GM21360 (cell line): Measurements from ENCODE around the gene EOLA1.
"Not testable (repeated sequence)": the region's sequence is repeated elsewhere in the genome, so short reads cannot be mapped to it uniquely, and the experiment has no call there.

Experiments
- ATAC-seq: cut with Tn5 transposase; IDR thresholded peaks from one replicate; pipeline ENCODE4 v1.9.1; 2021; ENCODE audit warnings: mild to moderate bottlenecking, moderate library complexity; ENCODE audit not compliant: unreplicated experiment

Gene EOLA1

DNA sequence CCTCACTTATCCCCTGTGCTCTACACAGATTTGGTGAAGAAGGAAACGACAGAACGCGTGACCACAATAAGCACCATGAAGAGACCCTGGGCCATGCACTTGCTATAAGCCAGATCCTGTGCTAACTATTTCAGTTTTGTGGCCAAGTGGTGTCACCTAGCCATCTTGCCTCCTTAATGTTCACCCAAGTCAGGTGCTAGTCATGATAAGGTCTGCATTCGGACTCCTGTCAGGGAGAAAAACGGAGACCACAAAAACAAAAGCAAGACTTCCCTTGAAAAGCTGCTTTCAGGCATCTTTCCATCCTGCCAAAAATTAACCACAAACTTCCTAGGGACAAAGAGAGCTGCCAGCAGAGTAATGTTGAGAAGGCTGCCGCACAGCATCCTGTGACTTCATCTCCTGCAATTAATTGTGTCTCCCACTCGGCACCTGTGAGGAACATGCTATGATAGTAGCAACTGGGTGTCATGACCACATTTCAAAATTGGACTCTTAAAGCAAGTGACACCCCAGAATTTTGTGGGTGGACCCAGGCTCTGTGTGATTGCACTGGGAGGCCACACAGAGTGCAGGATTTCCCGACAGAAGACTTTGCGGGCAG lies 26.9 kb upstream of the EOLA1 start:
- ATAC-seq: no peak

GRCh38 chrX:149515954-149516602 lies 24.7 kb upstream of the EOLA1 start:
- no peak for ATAC-seq

DNA sequence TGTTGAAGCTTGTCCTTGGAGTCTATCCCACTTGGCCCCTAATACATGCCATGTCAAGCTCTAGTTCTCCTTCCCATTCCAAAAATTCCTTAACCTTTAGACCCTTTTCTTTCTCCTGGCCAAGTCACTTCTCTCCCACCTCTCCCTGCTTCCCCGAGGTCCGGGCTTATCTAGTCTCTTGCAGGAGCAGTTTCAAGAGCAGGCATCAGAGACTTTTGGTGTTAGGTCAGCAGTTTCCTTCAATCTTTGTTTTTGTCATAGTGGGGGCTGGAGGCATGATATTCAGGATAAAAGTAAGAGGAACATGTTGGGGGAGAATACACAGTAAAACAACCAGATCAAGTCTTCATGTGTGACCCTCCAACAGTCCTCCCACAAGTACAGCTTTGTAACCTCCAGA lies 24.2 kb upstream of the EOLA1 start:
- ATAC-seq: no peak

DNA sequence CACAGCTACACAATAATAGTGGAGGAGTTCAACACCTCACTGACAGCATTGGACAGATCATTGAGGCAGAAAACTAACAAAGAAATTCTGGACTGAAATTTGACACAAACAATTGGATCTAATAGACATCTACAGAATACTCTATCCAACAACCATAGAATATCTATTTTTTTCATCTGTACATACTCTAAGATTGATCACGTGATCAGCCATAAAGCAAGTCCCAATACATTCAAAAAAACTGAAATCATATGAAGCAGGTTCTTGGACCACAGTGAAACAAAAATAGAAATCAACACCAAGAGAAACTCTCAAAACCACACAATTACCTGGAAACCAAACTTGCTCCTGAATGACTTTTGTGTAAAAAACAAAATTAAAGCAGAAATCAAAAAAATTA lies 23.5 kb upstream of the EOLA1 start:
- ATAC-seq: no peak

DNA sequence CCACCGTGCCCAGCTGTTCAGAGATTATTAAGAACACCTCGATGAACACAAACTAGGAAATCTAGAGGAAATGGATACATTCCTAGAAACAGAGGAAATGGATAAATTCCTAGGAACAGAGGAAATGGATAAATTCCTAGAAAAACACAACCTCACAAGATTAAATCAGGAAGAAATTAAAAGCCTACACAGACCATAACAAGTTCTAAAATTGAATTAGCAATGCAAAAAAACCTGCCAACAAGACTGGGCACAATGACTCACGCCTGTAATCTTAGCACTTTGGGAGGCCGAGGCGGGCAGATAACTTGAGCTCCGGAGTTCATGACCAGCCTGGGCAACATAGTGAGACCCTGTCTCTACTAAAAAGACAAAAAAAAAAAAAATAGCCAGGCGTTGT lies 22.6 kb upstream of the EOLA1 start:
- ATAC-seq: no peak

DNA sequence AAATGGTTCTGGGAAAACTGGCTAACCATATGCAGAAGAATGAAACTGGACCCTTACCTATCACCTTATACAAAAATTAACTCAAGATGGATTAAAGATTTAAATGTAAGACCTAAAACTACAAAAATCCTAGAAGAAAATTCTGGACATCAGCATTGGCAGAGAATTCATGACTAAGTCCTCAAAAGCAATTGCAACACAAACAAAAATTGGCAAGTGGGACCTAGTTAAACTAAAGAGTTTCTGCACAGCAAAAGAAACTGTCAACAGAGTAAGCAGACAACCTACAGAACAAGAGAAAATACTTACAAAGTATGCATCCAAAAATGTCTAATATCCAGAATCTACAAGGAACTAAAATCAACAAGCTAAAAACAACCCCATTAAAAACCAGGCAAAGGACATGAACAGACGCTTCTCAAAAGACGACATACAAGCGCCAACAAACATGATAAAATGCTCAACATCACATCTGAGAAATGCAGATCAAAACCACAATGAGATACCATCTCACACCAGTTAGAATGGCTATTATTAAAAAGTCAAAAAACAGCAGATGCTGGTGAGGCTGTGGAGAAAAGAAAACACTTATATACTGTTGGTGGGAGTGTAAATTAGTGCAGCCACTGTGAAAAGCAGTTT lies 20.1 kb upstream of the EOLA1 start:
- not testable (repeated sequence) for ATAC-seq

GRCh38 chrX:149521438-149521837 lies 19.4 kb upstream of the EOLA1 start:
- ATAC-seq: no peak

DNA sequence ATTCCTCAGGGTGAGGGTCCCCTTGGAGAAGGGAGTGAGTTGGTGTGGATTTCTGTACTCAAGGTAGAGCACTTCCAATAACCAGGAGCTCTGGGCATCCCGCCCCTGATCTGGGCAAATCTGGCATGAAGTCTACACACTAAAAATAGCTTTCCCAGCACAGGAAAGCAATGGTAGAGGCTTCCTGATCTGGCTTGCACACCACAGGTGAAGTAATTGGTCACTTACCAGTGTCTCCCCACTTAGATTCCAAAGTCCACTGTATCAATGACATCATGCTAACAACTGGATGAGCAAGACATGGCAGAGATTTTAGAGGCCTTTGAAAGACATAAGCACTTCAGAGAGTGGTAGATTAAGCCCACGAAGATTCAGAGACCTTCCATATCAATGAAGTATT lies 17.9 kb upstream of the EOLA1 start:
- no peak for ATAC-seq

- ATAC-seq: peak; percentile 90
These were observed 15.4 kb upstream of the EOLA1 start for GRCh38 chrX:149525389-149525788.

DNA sequence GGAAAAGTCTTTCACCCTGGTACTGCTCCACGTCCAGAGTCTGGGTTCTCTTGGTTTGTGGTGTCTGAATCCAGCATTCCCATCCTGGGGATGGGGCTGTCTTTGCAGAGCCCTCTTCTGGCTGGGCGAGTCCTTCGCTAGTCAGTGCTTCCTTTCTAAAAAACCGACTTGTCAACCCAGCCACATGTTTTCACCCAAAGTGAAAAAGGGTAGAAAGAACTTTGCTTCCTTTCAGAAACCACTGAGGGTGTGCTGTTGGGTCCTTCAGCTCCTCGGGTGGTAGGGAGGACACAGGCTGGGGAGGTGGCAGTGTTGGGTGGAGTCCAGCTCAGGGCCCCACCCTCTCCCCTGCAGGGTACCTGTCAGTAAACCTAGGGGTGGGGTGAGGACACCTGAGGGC lies 14.9 kb upstream of the EOLA1 start:
- peak; percentile 34 for ATAC-seq

DNA sequence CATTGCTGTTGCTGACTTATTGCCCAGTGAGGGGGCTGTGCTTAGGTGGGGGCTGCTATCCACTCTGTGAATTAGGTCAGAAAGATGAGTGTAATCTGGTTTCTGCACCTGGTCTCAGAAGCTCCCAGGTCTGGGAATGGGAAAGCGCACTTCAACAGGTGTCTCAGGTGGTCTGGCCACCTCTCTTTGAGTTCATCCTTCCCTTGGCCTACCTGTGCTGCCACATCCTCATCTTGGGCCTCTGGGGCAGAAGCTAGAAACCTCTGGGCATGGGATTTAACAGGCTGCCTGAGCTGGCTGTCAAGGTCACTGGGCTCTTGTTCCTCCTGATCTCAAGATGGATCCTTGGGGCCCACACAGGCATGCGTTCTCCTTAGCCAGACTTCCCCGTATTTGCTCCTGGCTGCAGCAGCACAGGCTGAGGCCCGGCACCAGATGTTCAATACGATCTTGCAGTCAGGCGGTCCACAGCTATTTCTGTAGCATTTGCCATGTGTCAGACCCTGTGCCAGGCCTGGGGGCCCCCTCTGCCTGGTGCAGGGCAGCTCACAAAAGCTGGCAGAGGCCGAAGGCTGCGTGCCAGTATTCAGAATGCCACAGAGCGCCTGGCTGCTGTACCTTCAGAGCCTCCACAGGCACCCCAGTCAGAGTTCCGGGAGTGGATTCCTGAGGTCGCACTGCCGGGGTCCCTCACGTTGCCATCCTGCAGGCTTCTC lies 14.3 kb upstream of the EOLA1 start:
- ATAC-seq: not testable (repeated sequence)

DNA sequence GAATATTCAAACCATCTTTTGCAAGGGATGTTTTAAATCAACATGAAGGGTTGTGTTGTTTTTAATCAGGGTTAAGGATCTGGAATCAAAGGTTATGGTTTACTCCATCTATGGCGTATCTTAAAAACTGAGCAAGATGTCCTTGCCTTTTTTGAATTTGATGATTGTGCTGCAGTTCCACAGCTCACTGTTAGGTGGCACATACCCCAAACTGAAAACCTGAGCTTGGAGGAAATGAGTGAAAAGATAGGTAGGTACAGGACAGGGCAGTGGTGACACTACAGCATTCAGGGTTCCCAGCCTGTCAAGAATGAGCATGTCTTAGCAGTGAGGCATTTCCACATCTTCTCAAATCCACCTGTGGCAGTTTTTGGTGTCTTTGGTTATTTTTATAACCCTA lies 13.1 kb upstream of the EOLA1 start:
- no peak for ATAC-seq

GRCh38 chrX:149528381-149528780 lies 12.4 kb upstream of the EOLA1 start:
- no peak for ATAC-seq

DNA sequence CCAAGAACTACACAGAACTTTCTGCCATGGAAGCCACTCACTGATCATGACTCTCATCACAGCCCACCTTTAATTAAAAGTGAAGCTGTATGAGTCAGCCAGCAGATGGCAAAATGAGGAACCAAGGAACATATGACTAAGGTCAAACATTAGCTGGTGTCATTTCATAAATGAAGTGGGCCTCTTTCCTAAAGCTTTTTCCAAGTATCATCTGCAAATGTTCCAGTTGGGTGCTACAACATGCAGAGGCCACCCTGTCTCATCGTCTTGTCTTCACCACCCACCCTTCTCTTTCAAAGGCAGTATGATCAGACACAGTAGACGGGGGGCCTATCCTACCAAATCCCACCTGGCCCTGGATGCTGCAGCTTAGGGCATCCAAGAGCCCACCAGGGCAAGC lies 9.2 kb upstream of the EOLA1 start:
- ATAC-seq: peak; percentile 59

- not testable (repeated sequence) for ATAC-seq
These were observed 7.9 kb upstream of the EOLA1 start for GRCh38 chrX:149532868-149533267.

DNA sequence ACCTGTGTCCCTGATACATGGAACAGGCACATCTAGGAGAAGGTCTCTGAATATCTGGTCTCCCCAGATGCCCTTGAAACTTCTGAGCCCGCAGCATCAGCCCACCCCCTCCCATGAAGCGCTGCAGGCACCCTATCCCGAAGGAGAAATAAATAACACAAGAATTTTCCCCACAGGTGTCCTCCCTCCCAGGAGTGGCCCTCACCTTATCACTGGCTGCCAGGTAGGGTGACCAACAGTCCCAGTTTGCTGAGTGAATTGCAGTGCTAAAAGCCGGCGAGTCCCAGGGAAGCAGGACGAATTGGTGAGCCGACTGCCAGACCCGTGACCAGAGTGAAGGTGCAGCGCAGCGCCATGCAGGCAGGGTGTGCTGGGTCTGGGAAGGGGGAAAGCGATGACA lies 6.8 kb upstream of the EOLA1 start:
- not testable (repeated sequence) for ATAC-seq

GRCh38 chrX:149534926-149535602 lies 5.7 kb upstream of the EOLA1 start:
- not testable (repeated sequence) for ATAC-seq

DNA sequence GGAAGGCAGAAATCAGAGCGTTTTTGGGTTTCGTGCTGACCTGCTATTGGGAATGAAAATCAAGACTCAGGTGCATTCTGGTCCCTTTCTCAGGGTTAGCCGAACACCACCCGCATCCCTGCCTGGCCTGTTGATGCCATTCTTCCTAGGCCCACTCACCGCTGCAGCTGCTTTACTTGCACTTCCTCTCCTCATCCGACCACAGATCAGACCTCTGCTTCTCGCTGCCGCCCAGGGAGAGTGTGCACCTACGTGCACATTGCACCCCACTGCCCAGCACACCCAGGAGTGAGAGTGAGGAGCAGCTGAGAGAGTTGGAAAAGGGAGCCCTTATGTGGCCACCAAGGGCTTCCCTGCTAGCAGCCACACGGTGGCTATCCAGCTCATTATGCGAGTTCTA lies 3.3 kb upstream of the EOLA1 start:
- not testable (repeated sequence) for ATAC-seq

DNA sequence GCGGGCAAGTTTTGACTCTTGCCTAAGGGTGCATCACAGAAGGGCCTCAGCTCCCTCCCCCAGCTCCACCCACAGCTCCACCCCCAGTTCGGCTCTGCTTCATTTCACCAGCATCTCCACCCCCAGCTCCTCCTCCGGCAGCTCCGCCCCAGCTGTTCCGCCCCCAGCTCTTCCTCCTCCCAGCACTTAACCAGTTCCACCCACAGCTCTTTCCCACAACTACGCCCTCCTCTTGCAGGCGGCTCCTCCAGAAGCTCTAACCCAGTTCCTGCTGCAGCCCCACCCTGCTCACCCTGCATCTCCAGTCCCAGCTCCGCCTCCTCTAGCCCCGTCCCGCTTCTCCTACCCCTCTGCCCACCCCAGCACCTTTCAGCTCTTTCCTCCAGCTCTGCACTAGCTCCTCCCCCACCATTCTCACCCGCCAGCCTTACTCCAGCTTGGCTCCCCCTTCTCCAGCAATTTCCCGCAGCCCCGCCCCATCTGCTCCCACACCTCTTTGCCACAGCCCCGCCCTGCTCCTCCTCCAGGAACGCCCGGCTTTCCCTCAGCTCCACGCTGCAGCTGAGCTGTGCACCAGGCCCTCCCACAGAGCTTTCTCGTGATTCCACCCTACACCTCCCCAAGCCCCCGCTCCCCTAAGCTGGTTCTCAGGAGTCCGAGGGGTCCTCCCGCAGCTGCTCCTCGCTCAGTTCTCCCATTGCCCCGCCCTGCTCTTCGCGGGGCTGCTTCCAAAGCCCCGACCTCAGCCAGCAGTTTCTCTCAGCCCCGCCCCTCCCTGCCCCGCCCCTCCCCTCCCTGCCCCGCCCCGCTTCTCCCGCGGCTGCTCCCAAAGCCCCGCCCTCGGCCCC lies 1.3 kb upstream of the EOLA1 start:
- ATAC-seq: peak; percentile 40

DNA sequence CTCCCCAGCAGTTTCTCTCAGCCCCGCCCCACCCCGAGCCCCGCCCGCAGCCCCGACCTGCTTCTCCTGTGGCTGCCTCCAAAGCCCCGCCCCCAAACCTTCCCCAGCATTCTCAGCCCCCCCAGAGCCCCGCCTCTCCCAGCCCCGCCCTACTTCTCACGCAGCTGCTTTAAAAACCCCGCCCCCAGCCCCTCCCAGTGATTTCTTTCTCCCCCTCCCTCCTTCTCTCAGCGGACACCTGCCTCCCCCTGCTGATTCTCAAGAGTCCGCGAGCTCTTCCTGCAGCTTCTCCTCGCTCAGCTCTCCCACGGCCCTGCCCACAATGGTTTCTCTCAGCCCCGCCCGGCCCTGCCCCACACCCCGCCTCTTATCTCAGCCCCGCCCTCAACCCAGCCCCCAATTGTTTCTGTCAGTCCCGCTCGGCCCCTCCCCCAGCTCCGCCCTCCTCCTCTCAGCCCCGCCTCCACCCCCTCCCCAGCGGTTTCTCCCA lies 636 bp upstream of the EOLA1 start:
- ATAC-seq: peak; percentile 3
